K562 (cell line): ENCODE measurements around the gene PCK1. TPM values are rescaled to one million over a fixed set of nuclear protein-coding genes. Genes with fewer than 3 reads are reported as not detected.

Experiments used
- CC2D1A ChIP-seq: fragments of 450-650 bp; IDR thresholded peaks from 2 replicates; pipeline ENCODE4 v1.6.1; 2017; ENCODE audit warnings: mild to moderate bottlenecking
- CHCHD3 ChIP-seq: fragments of 250-450 bp; sonication (Bioruptor Pico); IDR thresholded peaks from 2 replicates; pipeline ENCODE4 v2.1.2; 2022; ENCODE audit warnings: mild to moderate bottlenecking
- CTCF ChIP-seq, 3 experiments: IDR thresholded peaks in 2 of 3; conservative IDR thresholded peaks in 1 of 3; 2 replicates each; pipeline ENCODE4 v1.5.1; 2011 to 2012; ENCODE audit warnings: low read length in 3 of 3, mild to moderate bottlenecking in 3 of 3, control low read depth in 2 of 3, improper control_type of control experiment in 1 of 3, inconsistent platforms in 1 of 3, low read depth in 1 of 3, mixed read lengths in 1 of 3, moderate library complexity in 1 of 3; ENCODE audit not compliant: insufficient read depth in 2 of 3
- E4F1 ChIP-seq: fragments of 250-450 bp; sonication (Bioruptor Pico); IDR thresholded peaks from 2 replicates; pipeline ENCODE4 v1.5.0; 2021; ENCODE audit warnings: mild to moderate bottlenecking, borderline replicate concordance
- ESRRB ChIP-seq: fragments of 250-450 bp; sonication (Bioruptor Pico); IDR thresholded peaks from 2 replicates; pipeline ENCODE4 v1.5.0; 2020; ENCODE audit warnings: mild to moderate bottlenecking, moderate library complexity, borderline replicate concordance
- GTF2F1 ChIP-seq: IDR thresholded peaks from 2 replicates; pipeline ENCODE4 v1.6.1; 2011; ENCODE audit warnings: low read depth, low read length, improper control_type of control experiment
- L3MBTL2 ChIP-seq: fragments of 450-650 bp; IDR thresholded peaks from 2 replicates; pipeline ENCODE4 v1.6.1; 2016; ENCODE audit warnings: mild to moderate bottlenecking, moderate library complexity
- LCOR ChIP-seq: sonication (generic); formaldehyde crosslinking; IDR thresholded peaks from 2 replicates; pipeline ENCODE4 v1.8.0; 2022; ENCODE audit warnings: mild to moderate bottlenecking, missing genetic modification reagents
- NKRF ChIP-seq: fragments of 450-650 bp; IDR thresholded peaks from 2 replicates; pipeline ENCODE4 v1.6.1; 2016; ENCODE audit warnings: borderline replicate concordance
- POLR3A ChIP-seq: IDR thresholded peaks from 2 replicates; pipeline ENCODE4 v1.6.1; 2011; ENCODE audit warnings: borderline replicate concordance, mild to moderate bottlenecking, moderate library complexity; ENCODE audit not compliant: insufficient read length, insufficient read depth; ENCODE audit errors: extremely low read depth
- RAD21 ChIP-seq, 2 experiments: fragments of 250-450 bp in 1 of 2; fragments of 450-650 bp in 1 of 2; sonication (Bioruptor Pico) in 1 of 2; formaldehyde crosslinking in 1 of 2; IDR thresholded peaks in 1 of 2; conservative IDR thresholded peaks in 1 of 2; 2 replicates each; pipeline versions ENCODE4 v1.4.0 to v1.8.0; 2020 to 2022; ENCODE audit warnings: mild to moderate bottlenecking in 2 of 2, moderate library complexity in 1 of 2
- RBFOX2 ChIP-seq: fragments of 200-400 bp; formaldehyde crosslinking; IDR thresholded peaks from 2 replicates; pipeline ENCODE4 v1.6.1; 2017; ENCODE audit warnings: low read depth, mild to moderate bottlenecking, low read length, moderate library complexity
- SAP30 ChIP-seq: fragments of 200-600 bp; sonication (generic); IDR thresholded peaks from 2 replicates; pipeline ENCODE4 v1.6.1; 2012; ENCODE audit warnings: borderline replicate concordance, low read depth, mild to moderate bottlenecking, moderate library complexity, low read length, control low read depth, inconsistent platforms; ENCODE audit not compliant: insufficient read depth, poor library complexity, severe bottlenecking
- SMC3 ChIP-seq: conservative IDR thresholded peaks from 2 replicates; pipeline ENCODE4 v1.6.1; 2011; ENCODE audit warnings: low read depth, low read length, improper control_type of control experiment; ENCODE audit not compliant: insufficient read depth
- STAG1 ChIP-seq: sonication (generic); formaldehyde crosslinking; IDR thresholded peaks from 2 replicates; pipeline ENCODE4 v1.5.0; 2020; ENCODE audit warnings: missing genetic modification reagents, borderline replicate concordance
- TFE3 ChIP-seq: fragments of 450-650 bp; formaldehyde crosslinking; IDR thresholded peaks from 2 replicates; pipeline ENCODE4 v1.4.0; 2020; ENCODE audit warnings: mild to moderate bottlenecking, mixed read lengths
- TRIM28 ChIP-seq: fragments of 450-650 bp; IDR thresholded peaks from 2 replicates; pipeline ENCODE4 v1.6.1; 2017
- ZBTB7A ChIP-seq: IDR thresholded peaks from 2 replicates; pipeline ENCODE4 v1.6.1; 2011; ENCODE audit warnings: low read depth, mild to moderate bottlenecking, low read length, moderate library complexity, borderline replicate concordance; ENCODE audit not compliant: control insufficient read depth
- polyA plus RNA-seq, 8 experiments: library from polyadenylated mRNA; depleted of rRNA in 4 of 8; stranded (reverse) in 5 of 8; unstranded in 3 of 8; fragments of >200 nt; fragmentation: Nextera tagmentation in 2 of 8; fragmentation: Illumina TruSeq in 1 of 8; extraction: Ambion mirVana in 2 of 8; extraction: Trizol in 1 of 8; gene quantifications; 2 replicates each; pipeline versions ENCODE4 v1.2.1 to v1.2.3, GENCODE V29; 2011 to 2014; ENCODE audit warnings: inconsistent platforms in 1 of 8, missing spikeins in 1 of 8
- total RNA-seq, 7 experiments: library from RNA; depleted of rRNA in 6 of 7; stranded (reverse); fragments of >200 nt in 6 of 7; fragmentation: Illumina TruSeq in 2 of 7; extraction: Trizol in 2 of 7; gene quantifications; 2 replicates each; pipeline versions ENCODE4 v1.2.1 to v1.2.3, GENCODE V29; 2011 to 2021; ENCODE audit warnings: low replicate concordance in 1 of 7

Gene PCK1
- total and polyA plus RNA-seq, 9 of the 15 experiments (the other 6 are each of a cell fraction or from before 2014, with no cell fraction given) = 0.05 to 0.73 (median 0.15) TPM

- TF ChIP-seq CTCF (IDR thresholded peaks at IDR 0.05 in 2 of 3, conservative IDR thresholded peaks at IDR 0.05 in 1 of 3; ENCODE audit: insufficient read depth in 2 of 3, low read depth in 1 of 3, low read length in 3 of 3) (peak; percentile 81 to 91 (median 86)), TRIM28 (no peak), TFE3 (CRISPR knock-in tag) (no peak), RAD21 (CRISPR knock-in tag; conservative IDR thresholded peaks at IDR 0.05 in 1 of 2, IDR thresholded peaks at IDR 0.05 in 1 of 2) (peak; percentile 69 to 81), NKRF (no peak), ZBTB7A (peak; percentile 22; the same call in 1 of the 2 replicates), GTF2F1 (no peak), L3MBTL2 (0 out of 2 replicates have a peak, but pooled peaks have one; percentile 18), POLR3A (no peak), RBFOX2 (no peak), ESRRB (CRISPR knock-in tag) (no peak), SMC3 (peak; percentile 90), CHCHD3 (no peak), E4F1 (no peak), SAP30 (no peak), CC2D1A (peak; percentile 52; the same call in 1 of the 2 replicates), LCOR (CRISPR knock-in tag) (no peak), STAG1 (peak; percentile 36; the same call in 1 of the 2 replicates)
Observed at GRCh38 chr20:57594092-57594951, 33.4 kb downstream of the PCK1 start (continued).
